H4 (cell line): Measurements from ENCODE around the gene ORAI2. TPM values are rescaled to one million over a fixed set of nuclear protein-coding genes. Genes with fewer than 3 reads are reported as not detected.
"Not testable (repeated sequence)": the region's sequence is repeated elsewhere in the genome, so short reads cannot be mapped to it uniquely, and the experiment has no call there.

ENCODE experiments used
- DNase-seq: peaks from one replicate; pipeline ENCODE4 v3.0.0-alpha.2; 2015; ENCODE audit warnings: low spot score
- total RNA-seq: library from RNA; depleted of rRNA; stranded (reverse); fragments of >200 nt; shearing (Covaris generic); gene quantifications from 2 replicates; pipeline ENCODE4 v1.2.3, GENCODE V29; 2014; rRNA removed

ORAI2 gene
- total RNA-seq, 1 experiment from 2014 or later = 35.9 TPM

DNA sequence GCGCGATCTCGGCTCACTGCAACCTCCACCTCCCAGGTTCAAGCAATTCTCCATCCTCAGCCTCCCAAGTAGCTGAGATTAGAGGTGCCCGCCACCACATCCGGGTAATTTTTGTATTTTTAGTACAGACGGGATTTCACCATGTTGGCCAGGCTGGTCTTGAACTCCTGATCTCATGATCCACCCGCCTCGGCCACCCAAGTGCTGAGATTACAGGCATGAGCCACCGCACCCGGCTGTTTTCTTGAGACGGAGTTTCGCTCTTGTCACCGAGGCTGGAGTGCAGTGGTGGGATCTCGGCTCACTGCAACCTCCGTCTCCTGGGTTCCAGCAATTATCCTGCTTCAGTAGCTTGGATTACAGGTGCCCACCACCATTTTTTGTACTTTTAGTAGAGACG lies 64.9 kb downstream of the ORAI2 start:
- DNase-seq = not testable (repeated sequence)

DNA sequence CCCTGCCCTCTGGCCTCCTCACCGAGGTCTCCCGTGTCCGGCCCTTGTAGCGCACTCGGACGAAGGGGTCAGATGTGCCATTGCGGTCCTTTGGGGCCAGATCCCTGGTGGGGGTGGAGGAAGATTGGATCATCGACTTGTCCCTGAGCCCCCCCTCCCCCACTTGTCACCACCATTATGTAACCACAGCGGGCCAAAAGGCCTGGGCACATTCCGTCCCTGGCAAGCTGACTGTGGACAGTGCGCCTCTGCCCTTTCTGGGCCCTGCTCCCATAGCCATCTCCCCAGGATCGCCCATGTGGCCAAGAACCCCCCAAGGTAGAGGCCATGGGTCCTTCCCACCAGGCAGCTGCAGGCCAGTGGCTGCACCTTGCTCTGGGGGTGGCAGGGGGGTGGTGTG lies 69.8 kb downstream of the ORAI2 start:
- DNase-seq = not testable (repeated sequence)

DNA sequence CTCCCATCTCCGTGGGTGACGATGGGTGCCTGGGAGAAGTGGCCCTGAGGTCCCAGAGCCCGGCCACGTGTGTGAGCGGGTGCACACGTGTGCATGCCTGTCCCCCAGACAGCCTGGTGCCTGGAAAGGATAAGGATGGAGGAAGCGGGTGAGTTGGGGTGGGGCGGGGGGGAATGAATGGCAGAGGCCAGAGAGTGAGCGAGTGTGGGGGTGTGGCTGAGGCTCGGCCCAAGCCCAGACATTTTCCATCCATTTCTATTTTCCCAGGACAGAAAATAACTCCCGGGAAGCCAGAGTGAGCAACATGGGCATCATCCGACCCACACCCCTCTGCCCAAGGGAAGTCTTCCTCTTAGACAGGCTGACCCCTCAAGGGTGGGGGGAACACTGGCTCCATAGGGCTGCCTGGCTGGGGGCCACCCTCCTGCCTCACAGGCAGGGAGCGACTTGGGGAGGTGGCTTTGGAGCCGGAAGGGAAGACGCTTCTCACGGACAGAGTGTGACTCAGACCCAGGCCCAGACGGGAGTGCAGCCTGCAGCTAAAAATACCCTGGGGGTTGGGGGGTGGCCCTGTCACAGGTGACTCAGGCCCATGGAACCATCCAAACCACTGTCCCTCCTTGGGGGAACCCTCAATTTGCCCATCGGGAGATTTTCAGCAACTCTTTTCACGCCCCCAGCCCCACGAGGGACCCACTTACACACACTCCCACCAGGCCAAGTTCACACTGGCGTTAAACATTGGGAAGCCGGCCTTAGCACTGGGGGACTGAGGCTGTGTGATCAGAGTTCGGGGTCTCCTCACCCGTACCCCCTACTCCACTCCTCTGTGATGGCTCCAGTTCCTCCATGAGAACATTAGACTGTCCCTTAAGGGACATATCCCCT lies 72.2 kb downstream of the ORAI2 start:
- not testable (repeated sequence) for DNase-seq

Other genes starting within 250 kb of the ORAI2 start
- gene SH2B2, start 146.7 kb upstream of the ORAI2 start, total RNA-seq = 1.8 and 3.3 TPM in 2 replicates
- gene SPDYE6, start 77.1 kb upstream of the ORAI2 start, total RNA-seq = not detected in 2 replicates
- gene PRKRIP1, start 37.2 kb upstream of the ORAI2 start, total RNA-seq = 20.9 and 24.5 TPM in 2 replicates
- 45.7 and 52.7 TPM in 2 replicates for gene ALKBH4, start 31.3 kb downstream of the ORAI2 start, total RNA-seq
- 30.6 and 42.1 TPM in 2 replicates for gene LRWD1, start 31.4 kb downstream of the ORAI2 start, total RNA-seq
- 42.0 and 53.2 TPM in 2 replicates for gene POLR2J, start 45.3 kb downstream of the ORAI2 start, total RNA-seq
- 0.83 and 2.6 TPM in 2 replicates for gene RASA4B, start 84.2 kb downstream of the ORAI2 start, total RNA-seq
- gene UPK3BL2, start 110.1 kb downstream of the ORAI2 start, total RNA-seq = 0.15 TPM in 1 of 2 replicates, not detected in the other
- not detected in 2 replicates for gene SPDYE2, start 117.7 kb downstream of the ORAI2 start, total RNA-seq
- gene POLR2J3, start 139.0 kb downstream of the ORAI2 start, total RNA-seq = 4.9 and 11.9 TPM in 2 replicates
- gene RASA4, start 183.2 kb downstream of the ORAI2 start, total RNA-seq = 3.4 and 10.3 TPM in 2 replicates
- 0.27 and 7.2 TPM in 2 replicates for gene UPK3BL1, start 209.2 kb downstream of the ORAI2 start, total RNA-seq
- not detected in 2 replicates for gene SPDYE2B, start 216.7 kb downstream of the ORAI2 start, total RNA-seq
- 0.15 TPM in 1 of 2 replicates, not detected in the other for gene POLR2J2, start 238.1 kb downstream of the ORAI2 start, total RNA-seq